OCI-LY3 (cell line): ENCODE results near the gene CEP112.

ENCODE experiments used
- CTCF ChIP-seq: fragments of 200-600, 300-600 bp; sonication (generic); IDR thresholded peaks from 2 replicates; pipeline ENCODE4 v1.5.1; 2014; ENCODE audit warnings: antibody characterized with exemption, low read length, low read depth
- EZH2phosphoT487 ChIP-seq: fragments of 200-600 bp; shearing (Covaris generic); IDR thresholded peaks from 2 replicates; pipeline ENCODE4 v1.6.1; 2018; ENCODE audit warnings: antibody characterized with exemption, mixed run types, low read depth

GRCh38 chr17:65679165-65679845, 512.6 kb downstream of the CEP112 start:
- TF ChIP-seq CTCF (no peak), EZH2phosphoT487 (no peak)
